GM19193 (cell line): Measurements from ENCODE around the gene ABCG8.

Experiments used
- POLR2A ChIP-seq: IDR thresholded peaks from 4 replicates; pipeline ENCODE4 v1.6.1; 2011; ENCODE audit not compliant: insufficient read depth, insufficient read length; ENCODE audit errors: extremely low read depth

ABCG8 gene

DNA sequence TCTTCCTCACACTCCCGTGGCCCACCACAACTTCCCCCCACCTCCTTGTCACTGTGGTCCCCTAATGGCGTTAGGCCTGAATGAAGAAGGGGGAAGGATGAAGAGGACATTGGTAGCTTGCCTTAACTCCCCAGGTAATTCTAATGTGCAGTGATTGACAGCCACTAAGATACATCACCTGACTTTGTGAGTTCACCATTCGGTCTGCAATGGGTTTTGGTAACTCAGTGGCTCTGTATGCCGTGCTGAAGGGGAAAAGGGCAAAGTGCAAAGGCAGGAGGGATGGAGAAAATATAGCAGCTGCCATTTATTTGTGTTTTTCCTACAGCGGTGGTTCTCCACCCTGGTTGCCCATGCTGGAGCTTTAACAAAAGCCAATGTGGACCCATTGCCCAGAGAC lies 42.2 kb downstream of the ABCG8 start:
- no peak for TF ChIP-seq POLR2A

DNA sequence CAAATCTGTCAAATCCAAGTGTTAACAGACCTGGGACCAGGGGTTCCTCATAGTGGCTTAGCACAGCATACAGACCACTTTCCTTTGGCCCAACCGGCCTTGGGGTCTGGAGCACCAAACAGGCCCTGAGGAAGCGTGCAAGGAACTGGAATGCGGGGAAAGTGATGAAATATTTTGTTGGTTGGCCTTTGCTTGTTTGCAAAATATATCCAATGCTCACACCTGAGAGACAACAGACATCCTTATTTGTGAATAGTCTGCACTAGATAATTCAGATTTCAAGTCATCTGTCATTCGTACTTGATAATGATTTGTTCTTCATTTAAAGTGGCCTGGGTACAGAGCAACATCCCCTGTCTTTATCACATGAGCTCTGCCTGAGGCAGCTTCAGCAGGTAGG lies 43.5 kb downstream of the ABCG8 start:
- TF ChIP-seq POLR2A: no peak

DNA sequence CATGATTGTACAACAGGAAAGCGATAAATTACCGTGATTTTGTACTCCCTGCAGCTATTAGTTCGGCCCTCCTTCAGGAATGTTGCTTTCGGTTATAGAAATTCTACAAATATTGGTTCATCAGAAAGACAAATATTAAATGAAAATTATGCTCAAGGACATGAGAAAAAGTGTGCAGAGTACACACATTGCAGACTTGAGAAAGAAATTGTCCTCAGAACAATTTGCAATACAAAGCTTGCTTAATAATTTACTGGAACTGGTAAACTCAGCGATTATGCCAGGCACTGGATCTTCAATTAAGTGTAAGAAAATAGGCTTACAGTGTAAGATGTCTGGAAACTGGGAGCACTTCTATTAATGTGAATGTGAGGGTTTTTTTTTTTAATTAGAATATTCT lies 45.9 kb downstream of the ABCG8 start:
- TF ChIP-seq POLR2A: no peak

DNA sequence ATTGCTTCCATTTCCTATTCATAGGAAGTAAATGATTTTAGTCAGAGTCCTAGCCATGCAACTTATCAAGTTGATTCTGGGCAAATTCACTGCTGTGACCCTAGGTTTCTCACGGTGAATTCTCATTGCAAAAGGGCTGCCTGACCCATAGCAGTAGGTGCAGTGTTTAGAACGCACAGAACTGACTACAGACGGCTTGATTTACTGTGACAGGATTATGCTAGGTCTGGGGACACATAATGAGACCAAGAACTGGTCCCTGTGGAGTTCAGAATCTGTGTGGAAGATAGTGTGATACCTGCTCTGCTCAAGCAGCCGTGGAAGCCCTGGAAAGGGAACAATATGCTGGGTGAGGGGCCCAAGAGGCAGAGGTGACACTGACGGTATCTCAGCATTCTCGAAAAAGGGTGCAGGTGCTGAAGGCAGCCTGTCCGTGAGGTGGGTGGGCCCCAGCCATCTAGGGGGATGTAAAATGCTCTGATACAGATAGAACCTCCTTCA lies 46.4 kb downstream of the ABCG8 start:
- no peak for TF ChIP-seq POLR2A

DNA sequence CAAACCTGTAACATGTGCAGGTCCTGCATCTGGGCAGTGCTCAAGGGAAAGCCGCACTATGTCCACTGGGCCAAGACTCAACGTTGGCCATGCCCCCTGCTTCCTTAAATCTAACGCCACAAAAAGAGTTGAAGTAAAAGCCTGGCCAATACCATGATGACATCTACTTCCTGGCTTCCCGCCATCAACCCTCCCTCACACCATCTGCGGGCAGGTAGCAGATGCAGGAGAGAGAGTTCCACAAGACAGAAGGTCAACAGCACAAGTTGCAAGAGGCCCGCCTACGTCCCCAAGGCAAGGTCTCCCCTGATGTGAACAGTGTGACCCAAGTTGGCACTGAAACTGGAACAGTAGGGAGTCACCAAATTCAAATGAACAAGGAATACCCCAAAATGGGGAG lies 48.4 kb downstream of the ABCG8 start:
- TF ChIP-seq POLR2A: no peak

DNA sequence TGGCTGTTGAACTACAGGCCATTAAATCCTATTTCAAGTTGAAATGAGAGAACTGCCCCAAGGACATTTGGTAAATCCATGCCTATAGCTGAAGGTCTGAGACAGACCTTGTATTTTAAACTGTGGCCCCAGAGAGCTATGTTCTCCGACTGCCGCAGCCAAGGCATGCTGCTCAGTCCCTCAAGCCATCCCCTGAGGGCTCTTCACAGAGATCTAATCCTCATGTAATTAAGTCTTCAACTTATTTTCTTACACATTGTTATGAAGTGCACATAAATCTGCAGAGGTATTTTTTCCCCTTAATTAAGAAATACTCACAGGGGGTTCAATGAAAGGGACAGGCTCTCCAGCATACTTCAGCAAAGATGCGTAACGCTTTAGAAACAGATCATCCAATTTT lies 50.6 kb downstream of the ABCG8 start:
- TF ChIP-seq POLR2A: no peak

DNA sequence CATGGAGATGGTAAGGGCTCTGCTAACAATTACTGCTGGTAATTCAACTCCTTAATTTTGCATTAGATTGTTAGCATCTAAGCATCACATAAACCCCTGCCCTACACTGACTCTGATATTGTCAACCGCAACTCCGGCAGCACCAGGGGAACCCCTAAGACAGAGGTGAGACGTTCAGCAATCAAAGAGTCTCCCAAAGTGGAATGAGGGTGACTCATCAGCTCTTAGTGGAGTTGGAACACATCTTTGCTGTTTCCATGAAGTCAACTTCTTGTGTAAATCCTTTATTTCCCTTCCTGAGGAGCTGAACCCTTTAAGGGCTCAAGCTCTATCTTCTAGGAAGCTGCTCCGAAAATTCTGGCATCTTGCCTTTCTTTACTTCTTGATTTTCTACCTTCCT lies 52.1 kb downstream of the ABCG8 start:
- no peak for TF ChIP-seq POLR2A

DNA sequence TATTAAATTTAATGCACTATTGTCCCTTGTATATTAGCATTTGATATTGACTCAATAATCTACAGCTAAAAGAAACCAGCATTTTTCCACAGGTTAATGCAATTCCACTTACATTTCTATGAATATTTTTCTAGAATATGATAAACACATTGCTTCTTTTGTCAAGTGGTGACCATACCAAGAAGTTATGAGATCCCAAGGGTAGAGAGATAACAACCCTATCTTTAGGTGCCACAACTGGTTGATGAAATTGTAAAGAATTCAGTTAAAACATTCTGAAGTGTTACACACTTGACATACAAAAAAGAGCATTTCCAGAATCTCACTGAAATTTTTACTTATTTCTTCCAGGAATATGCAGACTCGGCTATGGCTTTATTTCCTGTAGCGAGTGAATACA lies 56.0 kb downstream of the ABCG8 start:
- TF ChIP-seq POLR2A: no peak

DNA sequence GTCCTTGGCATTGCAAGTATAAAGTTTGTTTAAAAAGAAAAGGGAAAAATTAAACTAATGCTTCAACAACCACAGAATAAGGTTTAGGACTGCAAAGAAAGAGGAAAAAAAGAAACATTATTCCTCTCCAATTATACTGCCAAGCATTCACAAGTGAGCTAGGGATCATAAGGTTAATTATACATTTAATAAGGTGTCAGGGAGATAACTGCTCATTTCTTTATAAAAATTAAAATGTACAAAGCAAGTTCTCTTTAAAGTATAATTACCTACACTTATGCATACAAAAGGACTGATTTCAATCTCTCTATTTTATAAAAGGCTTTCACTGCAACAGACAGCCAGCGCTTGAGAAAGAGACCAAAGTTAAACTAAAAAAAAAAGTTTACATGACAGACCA lies 58.1 kb downstream of the ABCG8 start:
- TF ChIP-seq POLR2A: no peak

DNA sequence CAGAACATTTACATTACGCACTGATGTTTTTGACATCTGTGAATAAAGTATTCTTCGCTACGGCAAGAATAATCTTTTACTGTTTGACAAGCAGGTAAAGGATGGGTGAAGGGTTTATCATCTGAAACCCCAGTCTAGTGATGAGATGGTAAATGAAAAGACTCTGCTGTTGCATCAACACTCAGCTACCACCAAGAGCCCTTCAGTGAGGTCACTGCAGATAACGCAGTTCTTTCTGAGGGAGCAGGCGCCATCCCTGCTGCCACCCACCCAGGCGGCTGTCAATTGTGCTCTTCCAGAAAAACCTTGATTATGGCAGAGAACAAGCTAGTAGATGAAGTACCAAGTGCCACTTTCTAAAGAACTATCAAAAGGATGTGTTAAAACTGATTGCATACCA lies 58.7 kb downstream of the ABCG8 start:
- TF ChIP-seq POLR2A: no peak

DNA sequence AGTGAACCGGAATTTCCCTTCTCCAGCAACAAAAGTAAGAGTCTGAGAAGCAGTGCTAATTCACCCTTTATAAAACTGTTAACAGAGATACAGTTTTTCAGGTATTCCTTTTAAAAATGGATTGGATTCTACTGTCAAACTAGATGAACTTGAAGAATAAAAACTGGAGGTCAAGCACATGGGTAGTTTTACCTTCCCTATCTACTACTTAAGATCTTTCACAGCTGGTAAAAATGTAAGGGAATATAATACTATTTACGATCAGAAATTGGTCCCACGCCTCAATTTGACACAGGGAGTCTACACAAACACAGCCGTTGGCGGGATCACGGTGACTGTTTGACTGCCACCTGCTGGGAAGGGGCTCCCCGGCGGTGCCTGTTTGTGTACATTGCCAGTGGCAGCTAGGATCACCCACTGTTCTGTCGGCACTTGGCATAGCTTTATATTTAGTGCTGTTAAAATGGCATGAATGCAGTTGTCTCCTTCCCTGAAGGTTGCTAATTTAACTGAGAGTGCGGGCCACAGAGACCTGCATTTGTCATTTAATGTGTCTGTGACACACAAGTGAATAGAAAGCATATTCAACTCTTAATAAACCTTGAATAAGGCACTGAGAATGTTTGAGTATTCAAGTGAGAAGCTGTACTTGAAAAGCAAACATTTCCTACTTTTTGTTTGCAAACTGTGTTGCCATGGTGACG lies 59.5 kb downstream of the ABCG8 start:
- TF ChIP-seq POLR2A: no peak

DNA sequence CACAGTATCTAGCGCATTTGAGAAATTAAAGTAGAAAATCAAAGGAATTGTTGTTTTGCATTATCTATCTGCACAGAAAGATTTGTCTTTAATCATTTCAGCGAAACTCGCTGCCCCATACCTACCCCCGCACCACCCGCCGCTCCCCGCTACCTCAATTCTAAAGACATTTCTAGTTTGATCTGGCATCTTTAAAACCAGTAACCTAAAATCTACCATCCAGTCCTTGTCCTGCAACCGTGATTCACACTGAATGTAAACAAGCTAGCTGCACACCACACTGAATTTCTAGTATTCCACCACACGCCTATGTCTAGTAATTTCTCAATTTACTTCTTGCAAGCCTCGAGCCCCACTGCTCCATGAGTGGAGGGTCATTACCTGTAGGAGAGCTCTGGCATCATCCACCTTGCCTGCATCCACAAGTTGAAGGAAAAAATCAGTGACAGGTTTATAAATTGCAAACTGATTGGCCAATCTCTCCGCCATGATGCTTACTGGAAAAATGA lies 60.1 kb downstream of the ABCG8 start:
- TF ChIP-seq POLR2A: no peak

DNA sequence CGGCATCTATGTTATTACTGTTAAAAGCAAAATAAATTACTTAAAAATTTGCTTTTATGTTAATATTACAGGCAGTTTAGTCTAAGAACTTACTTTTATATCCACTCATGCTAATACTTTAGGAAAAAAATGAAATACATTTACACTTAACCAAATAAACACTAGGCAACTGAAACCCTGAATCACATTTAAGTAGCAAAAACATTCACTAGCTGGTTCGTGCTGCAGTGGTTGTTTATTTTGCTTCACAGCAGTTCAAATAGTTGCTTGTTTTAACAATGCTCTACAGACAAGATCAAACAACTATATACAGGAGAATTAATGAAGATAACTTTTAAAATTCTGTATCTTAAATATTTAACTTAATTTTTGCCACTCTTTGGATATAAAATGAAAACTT lies 60.8 kb downstream of the ABCG8 start:
- no peak for TF ChIP-seq POLR2A

DNA sequence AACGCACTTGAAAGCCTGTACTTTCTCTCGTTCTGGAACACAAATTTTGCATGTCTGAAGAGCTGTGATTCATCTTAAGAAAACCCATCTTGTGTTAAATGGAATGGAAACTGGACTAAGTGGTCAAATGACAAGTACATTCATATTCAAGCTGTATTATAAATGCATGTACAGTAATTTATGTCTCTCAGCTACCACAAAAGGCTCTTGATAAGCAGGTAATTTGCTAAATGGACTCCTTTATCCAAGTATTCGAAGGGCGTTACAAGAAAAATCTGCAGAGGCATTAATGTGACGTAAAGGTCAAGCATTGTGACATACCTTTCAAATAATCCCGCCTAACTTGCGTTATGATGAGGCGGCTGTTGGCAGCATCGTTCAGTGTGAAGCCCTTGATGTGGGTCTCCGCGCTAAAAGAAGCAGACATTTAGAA lies 66.6 kb downstream of the ABCG8 start:
- TF ChIP-seq POLR2A: no peak

DNA sequence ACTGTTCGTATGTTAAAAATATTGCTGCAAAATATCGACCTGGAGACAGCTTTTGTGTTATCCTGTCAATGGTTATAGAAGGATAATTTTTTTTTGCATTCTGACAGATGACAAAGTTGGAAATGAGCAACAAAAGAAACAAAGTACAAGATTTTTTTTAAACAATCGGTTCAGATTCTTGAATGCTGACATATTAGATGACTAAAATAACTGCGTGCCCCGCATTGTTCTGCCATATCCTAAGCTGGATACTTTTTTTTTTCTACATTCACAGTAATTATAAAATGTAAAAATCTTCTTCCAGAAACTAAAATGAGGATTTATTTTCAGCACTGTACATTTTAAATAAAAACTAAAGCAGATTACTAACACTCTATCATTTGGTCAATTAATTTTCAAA lies 67.1 kb downstream of the ABCG8 start:
- no peak for TF ChIP-seq POLR2A

DNA sequence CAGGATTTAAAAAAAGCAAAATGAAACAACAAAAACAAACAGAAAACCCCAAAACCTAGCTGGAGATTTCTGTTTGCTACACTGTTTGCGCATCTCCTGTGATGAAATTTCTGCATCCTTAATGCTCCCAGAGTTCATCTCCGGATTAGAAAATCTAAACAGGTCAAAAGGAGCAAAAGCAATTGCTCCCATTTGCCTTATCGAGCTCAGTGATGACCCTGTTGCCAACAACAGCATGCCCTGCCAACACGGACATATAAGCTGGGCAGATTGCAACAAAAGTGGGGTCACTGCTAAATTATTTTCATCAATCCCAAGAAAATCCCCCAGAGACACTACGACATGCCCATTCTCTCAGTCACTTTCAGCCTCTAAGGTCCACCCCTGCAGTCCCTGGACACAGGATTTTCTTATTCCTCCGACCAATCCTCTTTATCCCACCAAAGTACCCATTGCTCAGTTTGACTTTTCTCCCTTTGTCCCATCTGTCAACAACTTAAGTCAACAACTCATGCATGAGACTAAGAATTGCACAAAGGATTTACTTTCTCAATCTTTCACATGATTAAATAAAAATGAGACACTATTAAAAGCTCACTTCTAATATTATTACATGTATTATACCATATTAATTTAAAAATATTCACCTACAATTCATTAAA lies 67.8 kb downstream of the ABCG8 start:
- TF ChIP-seq POLR2A: no peak

DNA sequence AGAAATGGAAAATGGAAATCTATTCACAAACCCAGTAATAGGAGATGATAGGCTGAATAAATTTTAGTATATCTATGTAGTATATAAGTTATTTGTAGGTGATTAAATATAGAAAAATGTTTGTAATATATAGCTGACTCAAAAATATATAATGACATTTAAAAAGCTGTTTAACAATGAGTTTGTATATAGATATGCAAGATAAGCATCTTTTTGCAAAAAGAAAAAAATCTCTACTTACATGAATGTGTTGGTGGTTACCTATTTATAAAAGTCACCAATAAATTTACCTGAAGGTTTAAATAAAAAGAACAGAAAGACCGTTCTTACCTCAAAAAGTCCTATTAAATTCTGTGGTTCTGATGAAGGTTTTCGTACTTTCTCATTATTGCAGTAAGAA lies 85.7 kb downstream of the ABCG8 start:
- TF ChIP-seq POLR2A: no peak

DNA sequence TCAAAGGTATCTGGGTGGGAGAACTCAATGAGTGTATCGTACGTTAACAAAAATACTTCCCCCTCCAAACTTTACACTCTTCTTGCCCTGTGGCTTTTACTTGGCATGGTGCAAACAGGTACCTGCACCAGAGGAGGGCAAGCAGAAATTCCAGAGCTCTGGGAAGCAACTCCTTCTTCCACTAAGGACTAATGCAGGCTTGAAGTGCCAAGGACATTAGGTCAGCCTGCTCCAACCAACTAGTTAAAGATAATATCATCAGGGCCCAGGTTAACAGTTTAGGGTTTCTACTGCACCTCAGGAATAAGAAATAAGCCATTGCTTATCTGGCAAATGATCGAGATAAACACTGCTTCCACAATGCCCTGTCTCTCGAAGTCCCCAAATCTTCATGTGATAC lies 86.7 kb downstream of the ABCG8 start:
- no peak for TF ChIP-seq POLR2A
